Stimulated activated CD4-positive, alpha-beta T cell treated with anti-CD3 and anti-CD28 coated beads, TNF-alpha, amount 100 ng/mL, for 1 hour (primary cell): Measurements from ENCODE around the gene PARP14.

Experiments
- DNase-seq, 3 donors: peaks; one replicate each; pipeline ENCODE4 v3.0.0-alpha.2; 2020; ENCODE audit warnings: low read depth in 3 of 3, low spot score in 1 of 3

PARP14 gene

GRCh38 chr3:122766430-122766829 lies 85.8 kb downstream of the PARP14 start:
- DNase-seq: no peak

- no peak for DNase-seq
These were observed 87.1 kb downstream of the PARP14 start for GRCh38 chr3:122767540-122768372.

GRCh38 chr3:122770521-122771202 lies 90.0 kb downstream of the PARP14 start:
- DNase-seq: no peak

- no peak for DNase-seq
These were observed 92.2 kb downstream of the PARP14 start for GRCh38 chr3:122772827-122773226.

DNA sequence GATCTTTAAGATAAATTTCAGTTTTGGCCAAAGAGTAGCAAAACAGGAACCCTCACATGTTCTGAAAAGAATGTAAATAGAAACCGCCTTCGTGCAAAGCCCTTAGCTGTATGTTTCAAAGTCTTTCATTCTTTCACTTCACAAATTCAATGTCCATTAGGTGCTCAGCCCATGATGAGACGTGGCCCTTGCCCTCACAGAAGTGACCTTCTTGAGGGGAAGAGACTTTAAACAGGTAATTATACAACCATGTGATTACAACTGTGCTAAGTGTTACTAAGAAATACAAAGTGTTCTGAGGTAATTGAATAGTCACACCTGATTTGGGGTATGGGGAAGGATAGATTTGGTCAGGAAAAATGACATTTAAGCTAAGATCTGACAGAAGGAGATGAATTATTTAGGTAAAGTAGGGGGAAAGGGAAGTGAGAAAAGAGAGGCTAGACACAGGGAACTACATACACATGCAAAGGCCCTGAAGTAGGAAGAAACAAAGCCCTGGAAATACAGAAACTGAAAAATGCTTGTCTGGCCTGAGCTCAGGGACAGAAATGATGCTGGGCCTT lies 93.4 kb downstream of the PARP14 start:
- DNase-seq: no peak

- no peak for DNase-seq
These were observed 93.9 kb downstream of the PARP14 start for GRCh38 chr3:122774564-122774963.

DNA sequence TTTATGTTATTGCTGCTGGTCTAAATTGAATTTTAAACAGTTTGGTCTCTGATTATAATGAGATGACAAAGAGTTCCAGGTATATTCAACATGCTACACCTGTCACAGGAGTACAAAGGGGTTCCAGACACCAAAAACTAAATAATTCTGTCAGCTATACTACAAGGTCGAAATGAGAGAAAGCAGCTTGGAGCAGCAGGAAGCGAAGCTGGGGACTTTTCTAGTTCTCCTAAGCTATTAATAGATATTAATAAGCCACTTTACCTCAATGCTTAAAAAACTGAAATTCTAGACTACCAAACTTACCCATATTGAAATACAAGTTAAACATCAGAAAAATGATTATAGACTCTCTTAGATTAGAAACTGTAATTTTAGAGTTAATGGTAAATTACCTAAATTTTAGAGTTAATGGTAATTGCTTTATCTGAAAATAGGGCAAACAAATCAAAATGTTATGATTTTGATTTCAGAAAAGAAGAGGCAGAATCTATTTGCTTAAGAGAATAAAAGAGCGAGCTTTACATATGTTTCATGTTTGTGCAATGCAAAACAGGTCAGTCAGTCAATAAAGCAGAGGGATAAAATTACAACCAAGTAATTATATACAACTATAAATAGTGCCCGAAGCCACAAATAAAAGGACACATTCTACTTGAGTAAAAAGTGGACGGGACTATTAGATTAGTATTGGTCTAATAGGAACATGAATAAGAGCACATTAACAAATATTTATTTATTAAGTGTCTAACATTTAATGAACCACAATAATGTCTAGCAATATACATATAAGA lies 96.2 kb downstream of the PARP14 start:
- DNase-seq: no peak

- no peak for DNase-seq
These were observed 96.9 kb downstream of the PARP14 start for GRCh38 chr3:122777563-122777962.
